Fibroblast of lung (primary cell): Measurements from ENCODE around the gene TAF8. TPM values are rescaled to one million over a fixed set of nuclear protein-coding genes. Genes with fewer than 3 reads are reported as not detected.

Experiments used
- DNase-seq, 2 donors: peaks; one replicate each; pipeline versions ENCODE4 v3.0.0 to v3.0.0-alpha.2; 2010; ENCODE audit warnings: low read depth in 2 of 2
- H2AFZ ChIP-seq: 2 replicates; pipeline ENCODE4 v1.5.1; 2012; ENCODE audit warnings: low read length, control low read depth, inconsistent platforms
- H3K27ac ChIP-seq: 2 replicates; pipeline ENCODE4 v1.5.1; 2011; ENCODE audit warnings: low read length, control low read depth; ENCODE audit not compliant: insufficient read depth
- H3K27me3 ChIP-seq: 2 replicates; pipeline ENCODE4 v1.5.1; 2011; ENCODE audit warnings: mild to moderate bottlenecking, low read length; ENCODE audit not compliant: control insufficient read depth, insufficient read depth
- H3K36me3 ChIP-seq: 2 replicates; pipeline ENCODE4 v1.5.1; 2011; ENCODE audit warnings: low read length; ENCODE audit not compliant: control insufficient read depth, insufficient read depth
- H3K4me1 ChIP-seq: 2 replicates; pipeline ENCODE4 v1.5.1; 2011; ENCODE audit warnings: low read length; ENCODE audit not compliant: control insufficient read depth, insufficient read depth; ENCODE audit errors: extremely low read depth
- H3K4me2 ChIP-seq: 2 replicates; pipeline ENCODE4 v1.5.1; 2011; ENCODE audit warnings: low read length, control low read depth; ENCODE audit not compliant: insufficient read depth; ENCODE audit errors: extremely low read depth
- H3K4me3 ChIP-seq, 4 experiments: fragments of 200-600 bp in 1 of 4; sonication (generic) in 1 of 4; replicated peaks in 1 of 4; 2 replicates each; pipeline ENCODE4 v1.5.1; 2011 to 2016; ENCODE audit warnings: low read length in 4 of 4, low read depth in 3 of 4, mild to moderate bottlenecking in 3 of 4, control low read depth in 2 of 4, inconsistent platforms in 1 of 4, mixed read lengths in 1 of 4; ENCODE audit not compliant: insufficient read depth in 1 of 4; ENCODE audit errors: control extremely low read depth in 1 of 4
- H3K79me2 ChIP-seq: 2 replicates; pipeline ENCODE4 v1.5.1; 2012; ENCODE audit warnings: mild to moderate bottlenecking, low read length, inconsistent platforms; ENCODE audit not compliant: control insufficient read depth, insufficient read depth
- H3K9ac ChIP-seq: 2 replicates; pipeline ENCODE4 v1.5.1; 2011; ENCODE audit warnings: mild to moderate bottlenecking, low read length, control low read depth; ENCODE audit not compliant: insufficient read depth
- H3K9me3 ChIP-seq: 2 replicates; pipeline ENCODE4 v1.5.1; 2012; ENCODE audit warnings: low read depth, low read length; ENCODE audit not compliant: control insufficient read depth, insufficient read depth
- H4K20me1 ChIP-seq: 2 replicates; pipeline ENCODE4 v1.5.1; 2011; ENCODE audit warnings: low read length; ENCODE audit not compliant: control insufficient read depth, insufficient read depth; ENCODE audit errors: extremely low read depth
- CTCF ChIP-seq, 2 donors: IDR thresholded peaks in 1 of 2; conservative IDR thresholded peaks in 1 of 2; 1 replicate in 1 of 2; 2 replicates in 1 of 2; pipeline ENCODE4 v1.5.1; 2011 to 2012; ENCODE audit warnings: low read length in 2 of 2, control low read depth in 1 of 2, inconsistent platforms in 1 of 2, low read depth in 1 of 2, mild to moderate bottlenecking in 1 of 2
- EZH2 ChIP-seq: IDR thresholded peaks from 2 replicates; pipeline ENCODE4 v1.5.1; 2012; ENCODE audit warnings: low read length, control low read depth, mild to moderate bottlenecking; ENCODE audit errors: missing control alignments
- polyA plus RNA-seq, 2 donors: library from polyadenylated mRNA; depleted of rRNA in 1 of 2; stranded (reverse) in 1 of 2; unstranded in 1 of 2; fragments of >200 nt; gene quantifications; 2 replicates each; pipeline ENCODE4 v1.2.1, GENCODE V29; 2011 to 2012; ENCODE audit warnings: missing spikeins in 1 of 2
- total RNA-seq: library from RNA; depleted of rRNA; stranded (reverse); fragments of >200 nt; gene quantifications from 2 replicates; pipeline ENCODE4 v1.2.1, GENCODE V29; 2014

Gene TAF8
- total and polyA plus RNA-seq, 2 donors (not counting 1 experiment from before 2014, with no cell fraction given) = 13.9 to 14.0 TPM

- Histone ChIP-seq H3K27ac (no peak overlapping the region), H3K4me1 (peaks cover 3% of the 10 kb centered on the region), H3K79me2 (no peaks in the 10 kb centered on the region), H3K4me2 (no peak overlapping the region), H3K9ac (no peak overlapping the region), H3K9me3 (no peaks in the 10 kb centered on the region), H3K4me3 (no peak overlapping the region), H4K20me1 (no peaks in the 10 kb centered on the region), H2AFZ (no peak overlapping the region), H3K36me3 (no peaks in the 10 kb centered on the region), H3K27me3 (no peaks in the 10 kb centered on the region)
- no peak for DNase-seq
- TF ChIP-seq CTCF (conservative IDR thresholded peaks at IDR 0.05 in 1 of 2, IDR thresholded peaks at IDR 0.05 in 1 of 2; ENCODE audit: low read depth in 1 of 2, low read length in 2 of 2) (no peak), EZH2 (no peak)
Observed at GRCh38 chr6:42108071-42108470, 57.7 kb downstream of the TAF8 start.

- H3K4me2 ChIP-seq = no peak overlapping the region
- H3K9me3 ChIP-seq = no peaks in the 10 kb centered on the region
- no peaks in the 10 kb centered on the region for H3K36me3 ChIP-seq
- no peak overlapping the region for H2AFZ ChIP-seq
- H3K27ac ChIP-seq = no peak overlapping the region
- no peak overlapping the region for H3K4me3 ChIP-seq
- no peak for DNase-seq
- no peaks in the 10 kb centered on the region for H4K20me1 ChIP-seq
- no peaks in the 10 kb centered on the region for H3K4me1 ChIP-seq
- no peak overlapping the region for H3K9ac ChIP-seq
- TF ChIP-seq EZH2 = no peak
- no peak for TF ChIP-seq CTCF (conservative IDR thresholded peaks at IDR 0.05 in 1 of 2, IDR thresholded peaks at IDR 0.05 in 1 of 2; ENCODE audit: low read depth in 1 of 2, low read length in 2 of 2)
- H3K79me2 ChIP-seq = no peaks in the 10 kb centered on the region
- no peaks in the 10 kb centered on the region for H3K27me3 ChIP-seq
Observed at GRCh38 chr6:42110683-42111082, 60.4 kb downstream of the TAF8 start.

DNA sequence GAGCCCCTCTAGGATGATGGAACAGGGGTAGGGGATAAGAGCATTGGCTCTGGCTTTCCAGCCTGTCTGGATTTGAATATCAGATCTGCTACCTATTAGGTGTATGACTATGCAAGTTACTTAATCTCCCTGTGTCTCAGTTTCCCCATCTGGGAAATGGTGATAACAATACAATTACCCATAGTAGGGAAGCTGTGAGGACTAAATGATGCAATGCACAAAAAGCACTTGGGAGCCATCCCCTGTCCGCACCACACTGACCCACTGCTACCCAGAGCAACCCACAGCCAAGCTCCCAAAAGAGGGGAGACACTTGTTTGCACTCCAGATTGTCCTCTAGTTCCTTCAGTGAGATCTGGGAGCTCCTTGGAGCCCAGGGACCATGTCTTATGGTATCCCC lies 62.0 kb downstream of the TAF8 start:
- no peak for TF ChIP-seq CTCF (conservative IDR thresholded peaks at IDR 0.05 in 1 of 2, IDR thresholded peaks at IDR 0.05 in 1 of 2; ENCODE audit: low read depth in 1 of 2, low read length in 2 of 2)
- Histone ChIP-seq H3K9ac (no peak overlapping the region), H3K79me2 (no peaks in the 10 kb centered on the region), H3K4me3 (no peak overlapping the region), H4K20me1 (no peaks in the 10 kb centered on the region), H3K36me3 (no peaks in the 10 kb centered on the region), H3K27ac (no peak overlapping the region), H3K4me1 (no peaks in the 10 kb centered on the region), H3K9me3 (no peaks in the 10 kb centered on the region), H3K27me3 (no peaks in the 10 kb centered on the region), H2AFZ (no peak overlapping the region), H3K4me2 (no peak overlapping the region)
- no peak for DNase-seq
